A549 (cell line): ENCODE data around the gene SIRT1. TPM values are rescaled to one million over a fixed set of nuclear protein-coding genes. Genes with fewer than 3 reads are reported as not detected.
"Not testable (repeated sequence)": the region's sequence is repeated elsewhere in the genome, so short reads cannot be mapped to it uniquely, and the experiment has no call there.

Experiments used
- ATAC-seq, 2 experiments: fragments of 200-7000 bp in 1 of 2; fragments of >200 bp in 1 of 2; cut with Nextera tagmentation in 1 of 2; cut with Tn5 transposase in 1 of 2; 3 replicates each; pipeline versions ENCODE4 v1.8.0 to v1.9.1; 2018 to 2020; ENCODE audit warnings: mild to moderate bottlenecking in 1 of 2, moderate library complexity in 1 of 2
- CTCF ChIA-PET: fragments of 300-600 bp; sonication (Branson Sonifier 250); formaldehyde crosslinking; extraction: SDS; loops from one replicate; lab custom pipeline; 2021; ENCODE audit warnings: antibody characterized with exemption, inconsistent platforms; lab: Yijun Ruan, JAX
- POLR2A ChIA-PET: fragments of 350-600 bp; formaldehyde crosslinking; extraction: SDS; loops from one replicate; lab custom pipeline; 2021; ENCODE audit warnings: antibody characterized with exemption, inconsistent platforms; lab: Yijun Ruan, JAX
- DNase-seq, 2 experiments: peaks; one replicate each; pipeline versions ENCODE4 v3.0.0 to v3.0.0-alpha.2; 2011 to 2016; ENCODE audit warnings: low read depth in 1 of 2, low spot score in 1 of 2
- FAIRE-seq: peaks from 2 replicates; lab custom pipeline; 2011; peaks lifted over from hg19 to GRCh38; lab: Jason Lieb, UNC
- H3K27ac ChIP-seq, 2 experiments: fragments of >200 bp; sonication (Bioruptor Twin); formaldehyde crosslinking; 3 replicates each; pipeline ENCODE4 v1.5.1; 2016 to 2017
- H3K4me1 ChIP-seq: fragments of >200 bp; sonication (Bioruptor Twin); formaldehyde crosslinking; 3 replicates; pipeline ENCODE4 v1.6.1; 2016
- H3K4me2 ChIP-seq: fragments of >200 bp; sonication (Bioruptor Twin); formaldehyde crosslinking; 3 replicates; pipeline ENCODE4 v1.6.1; 2016
- H3K4me3 ChIP-seq: fragments of >200 bp; sonication (Bioruptor Twin); formaldehyde crosslinking; 3 replicates; pipeline ENCODE4 v1.5.1; 2016
- H3K9me3 ChIP-seq: fragments of >200 bp; sonication (Bioruptor Twin); formaldehyde crosslinking; 3 replicates; pipeline ENCODE4 v1.6.1; 2016
- BHLHE40 ChIP-seq: IDR thresholded peaks from 2 replicates; pipeline ENCODE4 v1.6.1; 2012; ENCODE audit warnings: low read depth, low read length, inconsistent platforms
- CBX2 ChIP-seq: fragments of 200-600 bp; sonication (generic); IDR thresholded peaks from 2 replicates; pipeline ENCODE4 v1.6.1; 2016; ENCODE audit warnings: low read depth, mild to moderate bottlenecking, borderline replicate concordance
- ESRRA ChIP-seq: fragments of 150-350 bp; IDR thresholded peaks from 2 replicates; pipeline ENCODE4 v1.6.1; 2014; ENCODE audit warnings: mild to moderate bottlenecking, low read length, borderline replicate concordance
- FOSB ChIP-seq: fragments of 250-450 bp; sonication (Bioruptor Pico); IDR thresholded peaks from 2 replicates; pipeline ENCODE4 v1.5.0; 2020; ENCODE audit warnings: mild to moderate bottlenecking, moderate library complexity
- FOSL2 ChIP-seq, 2 experiments: fragments of 450-650 bp in 1 of 2; fragments of >200 bp in 1 of 2; sonication (Bioruptor Twin) in 1 of 2; formaldehyde crosslinking; IDR thresholded peaks; 2 replicates each; pipeline versions ENCODE4 v1.5.0 to v1.6.1; 2016 to 2020; ENCODE audit warnings: mild to moderate bottlenecking in 1 of 2, moderate library complexity in 1 of 2
- FOXS1 ChIP-seq: fragments of 250-450 bp; sonication (Bioruptor Pico); IDR thresholded peaks from 2 replicates; pipeline ENCODE4 v1.5.0; 2020; ENCODE audit warnings: mild to moderate bottlenecking, moderate library complexity
- GATA3 ChIP-seq: IDR thresholded peaks from 2 replicates; pipeline ENCODE4 v1.6.1; 2012; ENCODE audit warnings: borderline replicate concordance
- HDAC2 ChIP-seq: fragments of 200-600 bp; sonication (generic); IDR thresholded peaks from 2 replicates; pipeline ENCODE4 v1.6.1; 2016
- HOXB5 ChIP-seq: fragments of 250-450 bp; sonication (Bioruptor Pico); IDR thresholded peaks from 2 replicates; pipeline ENCODE4 v1.5.0; 2020; ENCODE audit warnings: mild to moderate bottlenecking, moderate library complexity
- KDM1A ChIP-seq: fragments of 200-600 bp; sonication (generic); IDR thresholded peaks from 2 replicates; pipeline ENCODE4 v1.6.1; 2016; ENCODE audit warnings: low read depth, mild to moderate bottlenecking
- KDM5A ChIP-seq: fragments of 200-600 bp; sonication (generic); IDR thresholded peaks from 2 replicates; pipeline ENCODE4 v1.6.1; 2016; ENCODE audit warnings: antibody characterized with exemption, mild to moderate bottlenecking
- MYC ChIP-seq: IDR thresholded peaks from 2 replicates; pipeline ENCODE4 v1.6.1; 2012; ENCODE audit warnings: mild to moderate bottlenecking, inconsistent platforms, low read length, improper control_type of control experiment, borderline replicate concordance
- NR3C1 ChIP-seq: fragments of >200 bp; sonication (Bioruptor Twin); formaldehyde crosslinking; IDR thresholded peaks from 3 replicates; pipeline ENCODE4 v1.6.1; 2017
- PHF8 ChIP-seq: fragments of 200-600 bp; sonication (generic); IDR thresholded peaks from 2 replicates; pipeline ENCODE4 v1.6.1; 2016; ENCODE audit warnings: low read depth, mild to moderate bottlenecking, antibody characterized with exemption, moderate library complexity, borderline replicate concordance
- POLR2A ChIP-seq: IDR thresholded peaks from 2 replicates; pipeline ENCODE4 v1.6.1; 2012; ENCODE audit warnings: mild to moderate bottlenecking, low read length
- RARB ChIP-seq: fragments of 250-450 bp; sonication (Bioruptor Pico); IDR thresholded peaks from 2 replicates; pipeline ENCODE4 v1.8.0; 2021; ENCODE audit warnings: mild to moderate bottlenecking, moderate library complexity
- SMC3 ChIP-seq: fragments of >200 bp; sonication (Bioruptor Twin); formaldehyde crosslinking; IDR thresholded peaks from 3 replicates; pipeline ENCODE4 v1.6.1; 2018; ENCODE audit warnings: inconsistent platforms
- SREBF2 ChIP-seq: fragments of 450-650 bp; IDR thresholded peaks from 2 replicates; pipeline ENCODE4 v1.6.1; 2014; ENCODE audit warnings: mild to moderate bottlenecking, moderate library complexity
- TFCP2L1 ChIP-seq: fragments of 250-450 bp; sonication (Bioruptor Pico); IDR thresholded peaks from 2 replicates; pipeline ENCODE4 v1.5.0; 2021; ENCODE audit warnings: mild to moderate bottlenecking
- TP53 ChIP-seq: fragments of 250-450 bp; sonication (Bioruptor Pico); IDR thresholded peaks from 2 replicates; pipeline ENCODE4 v1.5.0; 2021; ENCODE audit warnings: mild to moderate bottlenecking, moderate library complexity
- ZSCAN20 ChIP-seq: fragments of 250-450 bp; sonication (Bioruptor Pico); IDR thresholded peaks from 2 replicates; pipeline ENCODE4 v1.8.0; 2022; ENCODE audit warnings: mild to moderate bottlenecking, moderate library complexity
- WGBS: methylation state at CpG from one replicate; pipeline ENCODE4 v1.1.6; 2017; ENCODE audit errors: missing lambda C conversion rate; 5-methylcytosine and 5-hydroxymethylcytosine counted together
- polyA plus RNA-seq, 4 experiments: library from polyadenylated mRNA; depleted of rRNA in 3 of 4; stranded (reverse); fragments of >200 nt; fragmentation: RNase III in 1 of 4; extraction: RNeasy Plus Mini Kit Qiagen cat#74134 plus additional on column Dnase treatment in 1 of 4; gene quantifications; 2 replicates in 3 of 4; 3 replicates in 1 of 4; pipeline ENCODE4 v1.2.3, GENCODE V29; 2011 to 2017
- TF ChIP-seq, protein P1 (sequence below): IDR thresholded peaks from 2 replicates; pipeline ENCODE4 v1.6.1; 2012
- TF ChIP-seq, protein P2 (sequence below): fragments of >200 bp; sonication (Bioruptor Twin); formaldehyde crosslinking; IDR thresholded peaks from 3 replicates; pipeline ENCODE4 v1.6.1; 2016

Gene SIRT1
- polyA plus RNA-seq, 2 of the 4 experiments (the other 2 are of a cell fraction): 16.2 to 34.8 TPM

GRCh38 chr10:67868132-67868531, 16.3 kb upstream of the SIRT1 start:
- Histone ChIP-seq H3K9me3 (no peaks in the 10 kb centered on the region), H3K4me1 (no peaks in the 10 kb centered on the region), H3K4me3 (no peak overlapping the region), H3K27ac (no peak overlapping the region), H3K4me2 (no peak overlapping the region)
- no peak for DNase-seq
- ChIA-PET CTCF (interaction anchor here (0.6 to 7.2 kb wide), 4 partner anchors 12 to 1028 kb away, joined by 3 to 46 read pairs (median 10); no protein-coding TSS in a partner anchor), POLR2A (interaction anchor here (0.7 to 1.1 kb wide), 2 partner anchors 16 to 32 kb away, joined by 3 read pairs; partner anchors contain the start of gene SIRT1)
- FAIRE-seq: no peak
- no peak for TF ChIP-seq CBX2
- TF ChIP-seq BHLHE40: no peak
- TF ChIP-seq FOSB (CRISPR knock-in tag): no peak
- TF ChIP-seq KDM1A: no peak
- no peak for TF ChIP-seq NR3C1
- no peak for TF ChIP-seq SREBF2
- no peak for TF ChIP-seq ESRRA
- TF ChIP-seq PHF8: no peak
- TF ChIP-seq FOSL2 (IDR thresholded peaks at IDR 0.05): no peak
- no peak for TF ChIP-seq FOSL2 (CRISPR knock-in tag; IDR thresholded peaks at IDR 0.05)
- TF ChIP-seq TFCP2L1 (CRISPR knock-in tag): no peak
- no peak for TF ChIP-seq GATA3
- no peak for TF ChIP-seq SMC3
- no peak for TF ChIP-seq HOXB5 (CRISPR knock-in tag)
- no peak for TF ChIP-seq MYC
- TF ChIP-seq, protein P1, sequence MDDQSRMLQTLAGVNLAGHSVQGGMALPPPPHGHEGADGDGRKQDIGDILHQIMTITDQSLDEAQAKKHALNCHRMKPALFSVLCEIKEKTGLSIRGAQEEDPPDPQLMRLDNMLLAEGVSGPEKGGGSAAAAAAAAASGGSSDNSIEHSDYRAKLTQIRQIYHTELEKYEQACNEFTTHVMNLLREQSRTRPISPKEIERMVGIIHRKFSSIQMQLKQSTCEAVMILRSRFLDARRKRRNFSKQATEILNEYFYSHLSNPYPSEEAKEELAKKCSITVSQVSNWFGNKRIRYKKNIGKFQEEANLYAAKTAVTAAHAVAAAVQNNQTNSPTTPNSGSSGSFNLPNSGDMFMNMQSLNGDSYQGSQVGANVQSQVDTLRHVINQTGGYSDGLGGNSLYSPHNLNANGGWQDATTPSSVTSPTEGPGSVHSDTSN: no peak
- TF ChIP-seq ZSCAN20 (CRISPR knock-in tag): no peak
- TF ChIP-seq, protein P2, sequence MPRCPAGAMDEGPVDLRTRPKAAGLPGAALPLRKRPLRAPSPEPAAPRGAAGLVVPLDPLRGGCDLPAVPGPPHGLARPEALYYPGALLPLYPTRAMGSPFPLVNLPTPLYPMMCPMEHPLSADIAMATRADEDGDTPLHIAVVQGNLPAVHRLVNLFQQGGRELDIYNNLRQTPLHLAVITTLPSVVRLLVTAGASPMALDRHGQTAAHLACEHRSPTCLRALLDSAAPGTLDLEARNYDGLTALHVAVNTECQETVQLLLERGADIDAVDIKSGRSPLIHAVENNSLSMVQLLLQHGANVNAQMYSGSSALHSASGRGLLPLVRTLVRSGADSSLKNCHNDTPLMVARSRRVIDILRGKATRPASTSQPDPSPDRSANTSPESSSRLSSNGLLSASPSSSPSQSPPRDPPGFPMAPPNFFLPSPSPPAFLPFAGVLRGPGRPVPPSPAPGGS: no peak
- TF ChIP-seq TP53 (CRISPR knock-in tag): no peak
- WGBS: 77% methylated on average over 2 of the region's 2 CpGs
- ATAC-seq: no peak

- CTCF ChIA-PET: interaction anchor here (0.5 to 7.2 kb wide), 2 partner anchors 14 to 54 kb away, joined by 3 to 46 read pairs; no protein-coding TSS in a partner anchor
- H3K4me3 ChIP-seq: no peak overlapping the region
- H3K27ac ChIP-seq: no peak overlapping the region
- no peak for TF ChIP-seq FOSB (CRISPR knock-in tag)
- TF ChIP-seq FOXS1 (CRISPR knock-in tag): no peak
- ATAC-seq (no peak), DNase-seq (no peak), FAIRE-seq (no peak)
- 94% methylated on average over 6 of the region's 6 CpGs for WGBS
- POLR2A ChIA-PET: no interaction called here
- H3K4me1 ChIP-seq: no peaks in the 10 kb centered on the region
- H3K9me3 ChIP-seq: no peaks in the 10 kb centered on the region
- H3K4me2 ChIP-seq: no peak overlapping the region
Observed at GRCh38 chr10:67869996-67870395, 14.5 kb upstream of the SIRT1 start.

DNA sequence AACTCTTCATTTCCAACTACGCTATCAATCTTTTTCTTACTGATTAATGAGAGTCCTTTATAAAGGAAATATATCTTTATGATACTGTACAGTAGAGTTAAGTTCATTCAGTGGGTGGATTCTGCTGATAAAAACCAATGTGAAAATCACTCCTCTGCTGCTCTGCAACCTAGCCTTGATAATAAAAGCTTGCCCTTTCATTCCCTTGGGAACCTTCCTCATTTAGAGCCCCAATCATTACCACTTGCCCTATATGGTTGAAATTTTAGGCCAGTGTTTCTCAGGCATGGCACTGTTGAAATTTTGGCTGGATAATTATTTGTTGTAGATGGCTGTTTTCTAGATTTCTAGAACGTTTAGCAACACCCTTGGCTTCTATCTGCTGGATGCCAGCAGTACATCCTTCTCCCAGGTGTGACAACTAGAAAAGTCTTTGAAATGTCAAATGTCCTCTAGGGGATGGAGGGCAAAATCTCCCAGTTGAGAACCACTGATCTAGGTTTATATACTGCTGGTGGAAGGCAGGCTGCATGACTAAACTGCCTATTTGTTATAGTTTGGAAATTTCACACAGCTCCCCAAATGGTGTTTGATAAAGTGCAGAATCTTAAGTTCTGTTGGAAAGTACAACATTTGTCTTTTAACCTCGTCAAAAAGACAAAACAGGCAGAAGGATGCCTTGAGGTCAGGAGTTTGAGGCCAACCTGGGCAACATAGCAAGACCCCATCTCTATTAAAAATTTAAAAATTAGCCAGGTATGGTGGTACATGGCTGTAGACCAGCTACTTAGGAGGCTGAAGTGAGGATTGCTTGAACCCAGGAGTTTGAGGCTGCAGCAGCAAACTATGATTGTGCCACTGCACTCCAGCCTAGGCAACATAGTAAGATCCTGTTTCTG, 8.9 kb upstream of the SIRT1 start:
- Histone ChIP-seq H3K9me3 (no peaks in the 10 kb centered on the region), H3K4me1 (no peaks in the 10 kb centered on the region), H3K4me3 (no peak overlapping the region), H3K4me2 (no peak overlapping the region), H3K27ac (no peak overlapping the region)
- TF ChIP-seq KDM5A (no peak), SMC3 (no peak), RARB (no peak), FOSB (CRISPR knock-in tag) (no peak), HDAC2 (no peak), PHF8 (no peak), POLR2A (no peak)
- FAIRE-seq (no peak), DNase-seq (no peak), ATAC-seq (no peak; a peak in 1 of 6 replicates)
- 54% methylated on average over 3 of the region's 3 CpGs for WGBS
- CTCF ChIA-PET: interaction anchor here (0.5 to 1.1 kb wide), 3 partner anchors 20 to 335 kb away, joined by 3 to 6 read pairs (median 3); no protein-coding TSS in a partner anchor
- POLR2A ChIA-PET: no interaction called here

DNA sequence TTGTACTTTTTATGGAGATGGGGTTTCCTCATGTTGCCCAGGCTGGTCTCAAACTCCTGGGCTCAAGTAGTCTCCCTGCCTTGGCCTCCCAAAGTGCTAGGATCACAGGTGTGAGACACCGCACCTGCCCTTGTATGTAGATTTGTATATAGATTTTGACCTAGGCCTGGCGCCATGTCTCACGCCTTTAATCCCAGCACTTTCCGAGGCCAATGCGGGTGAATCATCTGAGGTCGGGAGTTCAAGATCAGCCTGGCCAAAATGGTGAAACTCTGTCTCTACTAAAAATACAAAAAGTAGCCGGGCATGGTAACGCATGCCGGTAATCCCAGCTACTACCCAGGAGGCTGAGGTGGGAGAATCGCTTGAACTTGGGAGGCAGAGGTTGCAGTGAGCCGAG, 7.0 kb upstream of the SIRT1 start:
- not testable (repeated sequence) for H3K4me1 ChIP-seq, H3K4me3 ChIP-seq, H3K27ac ChIP-seq, H3K4me2 ChIP-seq, H3K9me3 ChIP-seq, DNase-seq, FAIRE-seq, ATAC-seq
- POLR2A ChIA-PET: interaction anchor here (0.6 to 0.7 kb wide), 2 partner anchors 844 to 875 kb away, joined by 3 read pairs; partner anchors contain the start of gene CCAR1
- 94% methylated on average over 11 of the region's 11 CpGs for WGBS
- CTCF ChIA-PET: interaction anchor here (1.2 to 1.5 kb wide), 3 partner anchors 11 to 89 kb away, joined by 4 to 5 read pairs (median 4); no protein-coding TSS in a partner anchor
